ENCODE results near the gene MRPL2. TPM values are rescaled to one million over a fixed set of nuclear protein-coding genes. Genes with fewer than 3 reads are reported as not detected.

MRPL2 gene
- total and polyA plus RNA-seq, 2 donors from 2014 or later, result 56.6 to 127 TPM

DNA sequence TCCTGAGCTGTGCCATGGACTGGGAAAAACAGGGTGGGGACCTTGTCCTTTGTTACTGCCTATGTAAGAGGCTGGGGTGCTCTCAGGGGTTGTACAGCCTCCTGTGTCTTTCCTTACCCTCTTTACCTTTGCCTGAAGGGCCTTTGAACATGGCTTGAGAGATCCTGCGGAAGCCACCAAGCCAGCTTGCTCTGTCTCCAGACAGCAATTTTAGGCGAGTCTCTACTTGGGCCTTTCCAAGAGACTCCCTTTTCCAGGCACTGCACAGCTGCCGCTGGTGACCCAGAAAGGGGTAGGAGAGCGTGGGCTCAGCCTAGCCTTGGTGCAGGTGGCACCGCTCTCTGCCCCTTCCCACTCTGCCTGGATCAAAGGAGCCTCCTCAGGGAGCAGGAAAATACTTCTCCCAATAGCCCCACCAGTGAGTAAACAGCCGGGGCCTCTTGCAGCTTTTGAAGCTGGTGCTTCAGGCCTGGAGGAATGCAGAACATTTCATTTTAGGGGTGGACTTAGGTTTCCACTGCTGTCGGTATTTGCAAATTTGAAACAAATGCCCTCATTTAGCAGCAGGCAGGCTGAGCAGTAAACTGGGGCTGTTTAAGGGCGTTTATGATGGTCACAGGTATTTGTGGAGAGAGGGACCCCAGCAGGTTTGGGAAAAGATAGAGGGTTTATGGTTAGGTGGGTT, 30.8 kb upstream of the MRPL2 start:
- TF ChIP-seq, protein P1, sequence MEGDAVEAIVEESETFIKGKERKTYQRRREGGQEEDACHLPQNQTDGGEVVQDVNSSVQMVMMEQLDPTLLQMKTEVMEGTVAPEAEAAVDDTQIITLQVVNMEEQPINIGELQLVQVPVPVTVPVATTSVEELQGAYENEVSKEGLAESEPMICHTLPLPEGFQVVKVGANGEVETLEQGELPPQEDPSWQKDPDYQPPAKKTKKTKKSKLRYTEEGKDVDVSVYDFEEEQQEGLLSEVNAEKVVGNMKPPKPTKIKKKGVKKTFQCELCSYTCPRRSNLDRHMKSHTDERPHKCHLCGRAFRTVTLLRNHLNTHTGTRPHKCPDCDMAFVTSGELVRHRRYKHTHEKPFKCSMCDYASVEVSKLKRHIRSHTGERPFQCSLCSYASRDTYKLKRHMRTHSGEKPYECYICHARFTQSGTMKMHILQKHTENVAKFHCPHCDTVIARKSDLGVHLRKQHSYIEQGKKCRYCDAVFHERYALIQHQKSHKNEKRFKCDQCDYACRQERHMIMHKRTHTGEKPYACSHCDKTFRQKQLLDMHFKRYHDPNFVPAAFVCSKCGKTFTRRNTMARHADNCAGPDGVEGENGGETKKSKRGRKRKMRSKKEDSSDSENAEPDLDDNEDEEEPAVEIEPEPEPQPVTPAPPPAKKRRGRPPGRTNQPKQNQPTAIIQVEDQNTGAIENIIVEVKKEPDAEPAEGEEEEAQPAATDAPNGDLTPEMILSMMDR (IDR thresholded peaks at IDR 0.05; ENCODE audit: borderline replicate concordance, extremely low read depth, insufficient read depth), result no peak
- Histone ChIP-seq H3K36me3 (ENCODE audit: control insufficient read depth in 2 of 3, insufficient read depth in 3 of 3, low read length in 3 of 3) (no peaks in the 10 kb centered on the region), H3K9ac (ENCODE audit: low read length in 3 of 3) (no peak overlapping the region), H3K27me3 (ENCODE audit: control insufficient read depth, insufficient read depth, low read length) (no peaks in the 10 kb centered on the region), H3K4me3 (ENCODE audit: low read length in 3 of 3) (no peak overlapping the region), H3K9me3 (ENCODE audit: control insufficient read depth in 2 of 3, insufficient read depth in 1 of 3, low read length in 3 of 3) (no peaks in the 10 kb centered on the region), H3K27ac (ENCODE audit: low read depth in 2 of 2, low read length in 2 of 2) (peak overlapping the region in 1 of 2 donors; percentile 70), H3K4me1 (ENCODE audit: control insufficient read depth in 2 of 3, insufficient read depth in 2 of 3, low read depth in 1 of 3, low read length in 3 of 3) (peaks cover 6 to 15% (median 9%) of the 10 kb centered on the region in 3 donors)
- intact Hi-C loops (cut with DNase I), result no loop called here
- FAIRE-seq (no peak), DNase-seq (peak; percentile 43 to 75 (median 66))

DNA sequence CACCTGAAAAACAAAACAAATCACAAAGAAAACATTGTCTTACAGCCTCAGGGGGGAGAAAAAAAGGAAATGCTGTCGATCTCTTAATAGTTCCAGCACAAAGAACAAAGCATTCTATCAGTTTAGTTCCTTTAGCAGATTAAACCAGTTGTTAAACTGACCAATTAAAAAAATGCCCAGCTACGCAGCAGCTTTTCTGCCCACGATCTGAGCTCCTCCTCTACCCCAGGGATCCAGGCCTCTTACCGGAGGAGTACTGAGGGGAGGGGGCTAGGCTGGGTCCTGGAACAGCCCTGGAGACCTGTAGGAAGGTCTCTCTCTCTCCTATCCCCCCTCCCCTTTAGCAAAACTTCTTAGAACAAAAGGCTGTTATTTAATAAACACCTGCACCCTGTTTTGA, 30.2 kb upstream of the MRPL2 start:
- TF ChIP-seq, protein P1 (IDR thresholded peaks at IDR 0.05; ENCODE audit: borderline replicate concordance, extremely low read depth, insufficient read depth), result no peak
- Histone ChIP-seq H3K4me3 (ENCODE audit: low read length in 3 of 3) (no peak overlapping the region), H3K9me3 (ENCODE audit: control insufficient read depth in 2 of 3, insufficient read depth in 1 of 3, low read length in 3 of 3) (no peaks in the 10 kb centered on the region), H3K36me3 (ENCODE audit: control insufficient read depth in 2 of 3, insufficient read depth in 3 of 3, low read length in 3 of 3) (no peaks in the 10 kb centered on the region), H3K9ac (ENCODE audit: low read length in 3 of 3) (no peak overlapping the region), H3K27ac (ENCODE audit: low read depth in 2 of 2, low read length in 2 of 2) (no peak overlapping the region), H3K27me3 (ENCODE audit: control insufficient read depth, insufficient read depth, low read length) (no peaks in the 10 kb centered on the region), H3K4me1 (ENCODE audit: control insufficient read depth in 2 of 3, insufficient read depth in 2 of 3, low read depth in 1 of 3, low read length in 3 of 3) (peaks cover 6 to 15% (median 9%) of the 10 kb centered on the region in 3 donors)
- intact Hi-C loops (cut with DNase I), result no loop called here
- peak; percentile 18 to 71 (median 68) for DNase-seq
- no peak for FAIRE-seq

DNA sequence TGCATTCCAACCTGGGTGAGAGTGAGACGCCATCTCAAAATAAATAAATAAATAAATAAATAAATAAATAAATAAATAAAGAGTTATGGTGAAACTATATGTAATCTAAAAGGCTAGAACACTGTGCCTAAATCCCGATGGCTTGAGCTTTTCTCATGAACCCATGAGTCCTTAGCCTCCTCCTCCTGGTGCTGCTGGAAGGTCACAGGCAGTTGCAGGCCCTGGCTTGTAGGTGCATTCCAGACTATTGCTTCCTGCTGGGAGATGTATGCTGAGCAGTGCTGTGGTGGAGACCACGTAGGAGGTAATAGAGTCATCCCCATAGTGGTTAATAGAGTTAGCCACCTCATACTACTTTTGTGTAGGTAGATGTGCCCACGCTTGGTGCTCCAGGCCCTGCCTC, 29.4 kb upstream of the MRPL2 start:
- DNase-seq, result peak in 1 of 5 donors; percentile 12
- H3K4me1 ChIP-seq (ENCODE audit: control insufficient read depth in 2 of 3, insufficient read depth in 2 of 3, low read depth in 1 of 3, low read length in 3 of 3), result peaks cover 0 to 15% (median 6%) of the 10 kb centered on the region in 3 donors

More for the DNA sequence above, 29.4 kb upstream of the MRPL2 start:
- H3K9ac ChIP-seq (ENCODE audit: low read length in 3 of 3), result no peak overlapping the region
- H3K27me3 ChIP-seq (ENCODE audit: control insufficient read depth, insufficient read depth, low read length), result no peaks in the 10 kb centered on the region
- intact Hi-C loops (cut with DNase I), result no loop called here
- H3K9me3 ChIP-seq (ENCODE audit: control insufficient read depth in 2 of 3, insufficient read depth in 1 of 3, low read length in 3 of 3), result no peaks in the 10 kb centered on the region
- no peaks in the 10 kb centered on the region for H3K36me3 ChIP-seq (ENCODE audit: control insufficient read depth in 2 of 3, insufficient read depth in 3 of 3, low read length in 3 of 3)
- TF ChIP-seq, protein P1 (IDR thresholded peaks at IDR 0.05; ENCODE audit: borderline replicate concordance, extremely low read depth, insufficient read depth), result no peak
- H3K27ac ChIP-seq (ENCODE audit: low read depth in 2 of 2, low read length in 2 of 2), result no peak overlapping the region
- no peak for FAIRE-seq
- no peak overlapping the region for H3K4me3 ChIP-seq (ENCODE audit: low read length in 3 of 3)

All from kidney (tissue), 14 donors.